NOMO-1 (cell line): ENCODE results near the gene OPN5.
A peak's percentile ranks its signal among the peaks of the same experiment; 100 is the strongest.
"Not testable (repeated sequence)": the region's sequence is repeated elsewhere in the genome, so short reads cannot be mapped to it uniquely, and the experiment has no call there.

ENCODE experiments used
- DNase-seq, 2 experiments: peaks; one replicate each; lab custom pipeline; 2025; ENCODE audit not compliant: unreplicated experiment in 2 of 2; lab: John Stamatoyannopoulos, UW

OPN5 gene

GRCh38 chr6:47781732-47782131 lies at the start of gene OPN5:
TSS of gene OPN5 (plus strand) at chr6:47782032. CDS start at chr6:47782067, 35 bp downstream.
- DNase-seq, result no peak

GRCh38 chr6:47733879-47734558 lies 47.8 kb upstream of the OPN5 start:
- peak in 1 of 2 experiments; percentile 19 for DNase-seq

- no peak for DNase-seq
Observed at GRCh38 chr6:47734831-47735481, 46.9 kb upstream of the OPN5 start.

GRCh38 chr6:47736083-47736700 lies 45.6 kb upstream of the OPN5 start:
- DNase-seq, result no peak

GRCh38 chr6:47737406-47737805 lies 44.4 kb upstream of the OPN5 start:
- no peak for DNase-seq

GRCh38 chr6:47740714-47741113 lies 41.1 kb upstream of the OPN5 start:
- no peak for DNase-seq

- no peak for DNase-seq
Observed at GRCh38 chr6:47741807-47742206, 40.0 kb upstream of the OPN5 start.

GRCh38 chr6:47743744-47744143 lies 38.1 kb upstream of the OPN5 start:
- DNase-seq, result no peak

- DNase-seq, result not testable (repeated sequence)
Observed at GRCh38 chr6:47745269-47745668, 36.6 kb upstream of the OPN5 start.

GRCh38 chr6:47749757-47750156 lies 32.1 kb upstream of the OPN5 start:
- no peak for DNase-seq

- no peak for DNase-seq
Observed at GRCh38 chr6:47752801-47753200, 29.0 kb upstream of the OPN5 start.

- DNase-seq, result no peak
Observed at GRCh38 chr6:47759364-47759763, 22.5 kb upstream of the OPN5 start.

- no peak for DNase-seq
Observed at GRCh38 chr6:47762502-47762901, 19.3 kb upstream of the OPN5 start.

- no peak for DNase-seq
Observed at GRCh38 chr6:47766445-47766844, 15.4 kb upstream of the OPN5 start.

- no peak for DNase-seq
Observed at GRCh38 chr6:47767102-47767501, 14.7 kb upstream of the OPN5 start.

- DNase-seq, result no peak
Observed at GRCh38 chr6:47769982-47770381, 11.8 kb upstream of the OPN5 start.

GRCh38 chr6:47772359-47772758 lies 9.5 kb upstream of the OPN5 start:
- no peak for DNase-seq

- DNase-seq, result no peak
Observed at GRCh38 chr6:47773005-47773404, 8.8 kb upstream of the OPN5 start.

GRCh38 chr6:47780510-47781356 lies 1.1 kb upstream of the OPN5 start:
- peak; percentile 7 to 49 for DNase-seq

GRCh38 chr6:47785182-47785581 lies 3.4 kb downstream of the OPN5 start:
- no peak for DNase-seq
